NCI-H1092 treated with DMSO at 0.1 percent for 48 hours (cell line): ENCODE measurements around the gene CARMIL3.
"Not testable (repeated sequence)": the region's sequence is repeated elsewhere in the genome, so short reads cannot be mapped to it uniquely, and the experiment has no call there.

Experiments
- DNase-seq: peaks from one replicate; lab custom pipeline; 2025; lab: John Stamatoyannopoulos, UW

CARMIL3 gene

GRCh38 chr14:24051789-24052655, at the start of gene CARMIL3:
Gene CARMIL3 (plus strand): TSS chr14:24052009. CDS start chr14:24052154, 145 bp downstream.
- peak; percentile 78 for DNase-seq

GRCh38 chr14:24006471-24006816, 45.4 kb upstream of the CARMIL3 start:
- not testable (repeated sequence) for DNase-seq

GRCh38 chr14:24006817-24007652, 44.8 kb upstream of the CARMIL3 start:
- DNase-seq, result peak; percentile 58

- no peak for DNase-seq
These were observed 40.8 kb upstream of the CARMIL3 start for GRCh38 chr14:24011051-24011450.

- DNase-seq, result not testable (repeated sequence)
These were observed 39.0 kb upstream of the CARMIL3 start for GRCh38 chr14:24012726-24013273.

- DNase-seq, result peak; percentile 64
These were observed 37.9 kb upstream of the CARMIL3 start for GRCh38 chr14:24013654-24014514.

GRCh38 chr14:24015745-24016144, 36.1 kb upstream of the CARMIL3 start:
- DNase-seq, result not testable (repeated sequence)

- DNase-seq, result not testable (repeated sequence)
These were observed 32.8 kb upstream of the CARMIL3 start for GRCh38 chr14:24018978-24019377.

- not testable (repeated sequence) for DNase-seq
These were observed 31.9 kb upstream of the CARMIL3 start for GRCh38 chr14:24019944-24020343.

- not testable (repeated sequence) for DNase-seq
These were observed 31.3 kb upstream of the CARMIL3 start for GRCh38 chr14:24020520-24020919.

GRCh38 chr14:24024939-24025418, 26.8 kb upstream of the CARMIL3 start:
- not testable (repeated sequence) for DNase-seq

GRCh38 chr14:24029687-24030086, 22.1 kb upstream of the CARMIL3 start:
- not testable (repeated sequence) for DNase-seq

- not testable (repeated sequence) for DNase-seq
These were observed 20.5 kb upstream of the CARMIL3 start for GRCh38 chr14:24031331-24031730.

- DNase-seq, result no peak
These were observed 18.9 kb upstream of the CARMIL3 start for GRCh38 chr14:24032727-24033418.

GRCh38 chr14:24035769-24036168, 16.0 kb upstream of the CARMIL3 start:
- not testable (repeated sequence) for DNase-seq

- DNase-seq, result peak; percentile 88
These were observed 15.4 kb upstream of the CARMIL3 start for GRCh38 chr14:24036169-24036962.

GRCh38 chr14:24036963-24037657, 14.7 kb upstream of the CARMIL3 start:
- DNase-seq, result not testable (repeated sequence)

- DNase-seq, result no peak
These were observed 14.2 kb upstream of the CARMIL3 start for GRCh38 chr14:24037658-24038037.

GRCh38 chr14:24038686-24039085, 13.1 kb upstream of the CARMIL3 start:
- DNase-seq, result no peak
